ENCODE results near the gene HGFAC. TPM values are rescaled to one million over a fixed set of nuclear protein-coding genes. Genes with fewer than 3 reads are reported as not detected.

HGFAC gene
- total RNA-seq, 1 experiment from 2014 or later = 0.20 TPM

- ChIA-PET CTCF (no interaction called here), POLR2A (no interaction called here)
- no peak for ATAC-seq
- TF ChIP-seq NFYB (CRISPR knock-in tag; conservative IDR thresholded peaks at IDR 0.05; ENCODE audit: low read depth) = no peak
- TF ChIP-seq NR3C1 (CRISPR knock-in tag; conservative IDR thresholded peaks at IDR 0.05; ENCODE audit: low read depth) = no peak
- TF ChIP-seq SOX15 (CRISPR knock-in tag; IDR thresholded peaks at IDR 0.05) = no peak
- no peak for TF ChIP-seq CREB1 (CRISPR knock-in tag; IDR thresholded peaks at IDR 0.05)
- TF ChIP-seq CBFB (CRISPR knock-in tag; IDR thresholded peaks at IDR 0.05; ENCODE audit: low read depth) = no peak
- TF ChIP-seq ZNF416 (CRISPR knock-in tag; IDR thresholded peaks at IDR 0.05) = no peak
- TF ChIP-seq, protein P1, sequence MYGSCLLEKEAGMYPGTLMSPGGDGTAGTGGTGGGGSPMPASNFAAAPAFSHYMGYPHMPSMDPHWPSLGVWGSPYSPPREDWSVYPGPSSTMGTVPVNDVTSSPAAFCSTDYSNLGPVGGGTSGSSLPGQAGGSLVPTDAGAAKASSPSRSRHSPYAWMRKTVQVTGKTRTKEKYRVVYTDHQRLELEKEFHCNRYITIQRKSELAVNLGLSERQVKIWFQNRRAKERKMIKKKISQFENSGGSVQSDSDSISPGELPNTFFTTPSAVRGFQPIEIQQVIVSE (CRISPR knock-in tag; IDR thresholded peaks at IDR 0.05; ENCODE audit: borderline replicate concordance) = no peak
- TF ChIP-seq, protein P2, sequence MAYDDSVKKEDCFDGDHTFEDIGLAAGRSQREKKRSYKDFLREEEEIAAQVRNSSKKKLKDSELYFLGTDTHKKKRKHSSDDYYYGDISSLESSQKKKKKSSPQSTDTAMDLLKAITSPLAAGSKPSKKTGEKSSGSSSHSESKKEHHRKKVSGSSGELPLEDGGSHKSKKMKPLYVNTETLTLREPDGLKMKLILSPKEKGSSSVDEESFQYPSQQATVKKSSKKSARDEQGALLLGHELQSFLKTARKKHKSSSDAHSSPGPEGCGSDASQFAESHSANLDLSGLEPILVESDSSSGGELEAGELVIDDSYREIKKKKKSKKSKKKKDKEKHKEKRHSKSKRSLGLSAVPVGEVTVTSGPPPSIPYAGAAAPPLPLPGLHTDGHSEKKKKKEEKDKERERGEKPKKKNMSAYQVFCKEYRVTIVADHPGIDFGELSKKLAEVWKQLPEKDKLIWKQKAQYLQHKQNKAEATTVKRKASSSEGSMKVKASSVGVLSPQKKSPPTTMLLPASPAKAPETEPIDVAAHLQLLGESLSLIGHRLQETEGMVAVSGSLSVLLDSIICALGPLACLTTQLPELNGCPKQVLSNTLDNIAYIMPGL (CRISPR knock-in tag; IDR thresholded peaks at IDR 0.05) = no peak
- TF ChIP-seq MLX (CRISPR knock-in tag; IDR thresholded peaks at IDR 0.05) = no peak
- no peak for TF ChIP-seq ZNF423 (CRISPR knock-in tag; IDR thresholded peaks at IDR 0.05)
- no peak for TF ChIP-seq TP53 (CRISPR knock-in tag; IDR thresholded peaks at IDR 0.05)
- no peak for TF ChIP-seq PRRX2 (CRISPR knock-in tag; IDR thresholded peaks at IDR 0.05)
- TF ChIP-seq MXD4 (CRISPR knock-in tag; IDR thresholded peaks at IDR 0.05; ENCODE audit: borderline replicate concordance) = no peak
- TF ChIP-seq IRF2 (CRISPR knock-in tag; IDR thresholded peaks at IDR 0.05; ENCODE audit: borderline replicate concordance, low read depth) = no peak
- TF ChIP-seq ERG (CRISPR knock-in tag; IDR thresholded peaks at IDR 0.05) = no peak
- no peak for TF ChIP-seq MYBL2 (CRISPR knock-in tag; IDR thresholded peaks at IDR 0.05)
- no peak for TF ChIP-seq ZSCAN18 (CRISPR knock-in tag; IDR thresholded peaks at IDR 0.05)
- Mint-ChIP-seq H3K27ac (no peak overlapping the region), H3K4me1 (0 out of 2 replicates have a peak, but pooled peaks cover 2% of the 10 kb centered on the region), H3K4me3 (no peak overlapping the region), H3K9me3 (peaks cover 14% of the 10 kb centered on the region), H3K36me3 (peaks cover 7% of the 10 kb centered on the region), H3K27me3 (ENCODE audit: low read depth) (no peaks in the 10 kb centered on the region; the same call in 1 of the 2 replicates)
- DNase-seq (ENCODE audit: low spot score) = no peak
These were observed 44.6 kb upstream of the HGFAC start for GRCh38 chr4:3397128-3397527.

- TF ChIP-seq USF1 (CRISPR knock-in tag; IDR thresholded peaks at IDR 0.05) = no peak
- no peak for TF ChIP-seq KAT7 (CRISPR knock-in tag; IDR thresholded peaks at IDR 0.05; ENCODE audit: borderline replicate concordance)
- TF ChIP-seq IRF2 (CRISPR knock-in tag; IDR thresholded peaks at IDR 0.05; ENCODE audit: borderline replicate concordance, low read depth) = no peak
- H3K4me1 Mint-ChIP-seq = no peaks in the 10 kb centered on the region
- DNase-seq (ENCODE audit: low spot score) = no peak
- no peak overlapping the region for H3K4me3 Mint-ChIP-seq
- H3K27ac Mint-ChIP-seq = no peak overlapping the region
- peaks cover 24% of the 10 kb centered on the region for H3K9me3 Mint-ChIP-seq
- H3K27me3 Mint-ChIP-seq (ENCODE audit: low read depth) = peaks cover 5% of the 10 kb centered on the region; the same call in 1 of the 2 replicates
- peaks cover 18% of the 10 kb centered on the region for H3K36me3 Mint-ChIP-seq
- ChIA-PET POLR2A (no interaction called here), CTCF (no interaction called here)
- ATAC-seq = peak; percentile 91
These were observed 42.2 kb upstream of the HGFAC start for GRCh38 chr4:3399277-3400194.

All from WTC11 (cell line).